H9 (cell line): ENCODE results near the gene LOXHD1. TPM values are rescaled to one million over a fixed set of nuclear protein-coding genes. Genes with fewer than 3 reads are reported as not detected.

Source experiments
- DNase-seq: peaks from one replicate; pipeline ENCODE4 v3.0.0-alpha.2; 2017
- H2AFZ ChIP-seq: one replicate; pipeline ENCODE4 v1.6.1; 2013; ENCODE audit warnings: mild to moderate bottlenecking, low read length, control low read depth, moderate library complexity
- H2AK5ac ChIP-seq: 2 replicates; pipeline ENCODE4 v1.6.1; 2013; ENCODE audit warnings: low read length, control low read depth, mixed read lengths; ENCODE audit not compliant: insufficient read length
- H2BK120ac ChIP-seq: one replicate; pipeline ENCODE4 v1.6.1; 2013; ENCODE audit warnings: low read depth, mild to moderate bottlenecking, low read length, control low read depth, inconsistent platforms; ENCODE audit not compliant: poor library complexity, severe bottlenecking
- H2BK12ac ChIP-seq: 2 replicates; pipeline ENCODE4 v1.6.1; 2013; ENCODE audit warnings: low read length, control low read depth, mixed read lengths, low read depth; ENCODE audit not compliant: insufficient read length
- H2BK15ac ChIP-seq: 2 replicates; pipeline ENCODE4 v1.6.1; 2013; ENCODE audit warnings: low read depth, low read length, control low read depth
- H2BK20ac ChIP-seq: one replicate; pipeline ENCODE4 v1.6.1; 2013; ENCODE audit warnings: low read depth, mild to moderate bottlenecking, low read length, control low read depth, inconsistent platforms; ENCODE audit not compliant: poor library complexity, severe bottlenecking
- H2BK5ac ChIP-seq: 2 replicates; pipeline ENCODE4 v1.6.1; 2013; ENCODE audit warnings: low read length, control low read depth, mixed read lengths; ENCODE audit not compliant: insufficient read length
- H3K14ac ChIP-seq: 2 replicates; pipeline ENCODE4 v1.6.1; 2013; ENCODE audit warnings: low read length, control low read depth; ENCODE audit not compliant: insufficient read depth
- H3K18ac ChIP-seq: 2 replicates; pipeline ENCODE4 v1.6.1; 2013; ENCODE audit warnings: low read depth, mild to moderate bottlenecking, mixed read lengths, low read length, control low read depth; ENCODE audit not compliant: insufficient read length
- H3K23ac ChIP-seq: 2 replicates; pipeline ENCODE4 v1.6.1; 2013; ENCODE audit warnings: low read length, control low read depth, mixed read lengths, low read depth; ENCODE audit not compliant: insufficient read length
- H3K23me2 ChIP-seq: 2 replicates; pipeline ENCODE4 v1.6.1; 2013; ENCODE audit warnings: low read depth, mild to moderate bottlenecking, mixed read lengths, low read length, control low read depth; ENCODE audit not compliant: insufficient read length, poor library complexity, severe bottlenecking
- H3K27ac ChIP-seq: 2 replicates; pipeline ENCODE4 v1.5.1; 2013; ENCODE audit warnings: low read length, control low read depth, mixed read lengths, low read depth; ENCODE audit not compliant: insufficient read length
- H3K27me3 ChIP-seq: 2 replicates; pipeline ENCODE4 v1.6.1; 2013; ENCODE audit warnings: low read length, control low read depth, inconsistent platforms; ENCODE audit not compliant: insufficient read depth
- H3K4ac ChIP-seq: 2 replicates; pipeline ENCODE4 v1.6.1; 2013; ENCODE audit warnings: low read depth, mild to moderate bottlenecking, control low read depth, inconsistent platforms, low read length, moderate library complexity
- H3K4me1 ChIP-seq: 2 replicates; pipeline ENCODE4 v1.6.1; 2013; ENCODE audit warnings: low read length, control low read depth, inconsistent platforms; ENCODE audit not compliant: insufficient read depth
- H3K4me2 ChIP-seq: 2 replicates; pipeline ENCODE4 v1.6.1; 2013; ENCODE audit warnings: low read length, control low read depth, mixed read lengths; ENCODE audit not compliant: insufficient read length, insufficient read depth
- H3K56ac ChIP-seq: 2 replicates; pipeline ENCODE4 v1.6.1; 2013; ENCODE audit warnings: low read depth, mild to moderate bottlenecking, mixed read lengths, low read length, control low read depth; ENCODE audit not compliant: insufficient read length
- H3K79me1 ChIP-seq: 2 replicates; pipeline ENCODE4 v1.6.1; 2013; ENCODE audit warnings: low read depth, mild to moderate bottlenecking, moderate library complexity, low read length, control low read depth, inconsistent platforms; ENCODE audit not compliant: insufficient read depth, poor library complexity, severe bottlenecking
- H3K79me2 ChIP-seq: 2 replicates; pipeline ENCODE4 v1.6.1; 2013; ENCODE audit warnings: low read length, control low read depth, inconsistent platforms; ENCODE audit not compliant: insufficient read depth
- H3K9ac ChIP-seq: 2 replicates; pipeline ENCODE4 v1.6.1; 2013; ENCODE audit warnings: low read length, control low read depth, mixed read lengths; ENCODE audit not compliant: insufficient read length; ENCODE audit errors: extremely low read depth
- H3K9me3 ChIP-seq: one replicate; pipeline ENCODE4 v1.6.1; 2013; ENCODE audit warnings: low read depth, low read length, inconsistent platforms; ENCODE audit not compliant: control insufficient read depth
- H3T11ph ChIP-seq: one replicate; pipeline ENCODE4 v1.6.1; 2013; ENCODE audit warnings: mild to moderate bottlenecking, low read length, control low read depth, inconsistent platforms
- H4K20me1 ChIP-seq: one replicate; pipeline ENCODE4 v1.6.1; 2013; ENCODE audit not compliant: control insufficient read depth, insufficient read length, insufficient read depth
- H4K5ac ChIP-seq: 2 replicates; pipeline ENCODE4 v1.6.1; 2013; ENCODE audit warnings: low read depth, mild to moderate bottlenecking, mixed read lengths, low read length, control low read depth; ENCODE audit not compliant: insufficient read length
- H4K8ac ChIP-seq: replicated peaks from 2 replicates; pipeline ENCODE4 v1.6.1; 2013; ENCODE audit warnings: low read length, control low read depth, mixed read lengths, low read depth; ENCODE audit not compliant: insufficient read length
- H4K91ac ChIP-seq: 2 replicates; pipeline ENCODE4 v1.6.1; 2013; ENCODE audit warnings: low read depth, mild to moderate bottlenecking, moderate library complexity, mixed read lengths, low read length, control low read depth; ENCODE audit not compliant: insufficient read length
- H3K27ac Mint-ChIP-seq, 3 experiments: 2 replicates in 2 of 3; 3 replicates in 1 of 3; pipeline ENCODE4 v1.8.0; 2020 to 2021; ENCODE audit warnings: mixed read lengths in 3 of 3, mild to moderate bottlenecking in 1 of 3, moderate library complexity in 1 of 3
- H3K27me3 Mint-ChIP-seq: 2 replicates; pipeline ENCODE4 v1.8.0; 2021; ENCODE audit warnings: low read depth, mild to moderate bottlenecking, moderate library complexity, mixed read lengths
- H3K36me3 Mint-ChIP-seq, 3 experiments: 2 replicates in 2 of 3; 3 replicates in 1 of 3; pipeline ENCODE4 v1.8.0; 2020 to 2021; ENCODE audit warnings: low read depth in 3 of 3, mixed read lengths in 3 of 3; ENCODE audit not compliant: insufficient read depth in 1 of 3
- H3K4me1 Mint-ChIP-seq, 2 experiments: 2 replicates each; pipeline ENCODE4 v1.8.0; 2020; ENCODE audit warnings: mixed read lengths in 2 of 2
- H3K4me3 Mint-ChIP-seq, 2 experiments: 2 replicates in 1 of 2; 3 replicates in 1 of 2; pipeline ENCODE4 v1.8.0; 2020 to 2021; ENCODE audit warnings: mild to moderate bottlenecking in 2 of 2, mixed read lengths in 2 of 2, moderate library complexity in 1 of 2
- H3K9me3 Mint-ChIP-seq, 2 experiments: 2 replicates in 1 of 2; 3 replicates in 1 of 2; pipeline ENCODE4 v1.8.0; 2020; ENCODE audit warnings: mild to moderate bottlenecking in 2 of 2, mixed read lengths in 2 of 2, moderate library complexity in 1 of 2
- CTCF ChIP-seq: fragments of 200-600 bp; sonication (generic); conservative IDR thresholded peaks from 3 replicates; pipeline ENCODE4 v1.8.0; 2021; ENCODE audit warnings: antibody characterized with exemption, mild to moderate bottlenecking
- WGBS: extraction: QIAGEN DNeasy Blood & Tissue Kit; methylation state at CpG from one replicate; pipeline ENCODE4 v1.1.7; 2013; ENCODE audit warnings: missing lambda C conversion rate, low lambda C conversion rate, mixed read lengths; ENCODE audit not compliant: insufficient read length; ENCODE audit errors: extremely low coverage; 5-methylcytosine and 5-hydroxymethylcytosine counted together
- total RNA-seq: library from RNA; stranded (reverse); gene quantifications from 2 replicates; pipeline ENCODE4 v1.2.1, GENCODE V29; 2021

The LOXHD1 gene
- total RNA-seq, 1 experiment from 2014 or later: 0.07 TPM

GRCh38 chr18:46481847-46482245 is 175.2 kb downstream of the LOXHD1 start:
- Mint-ChIP-seq H3K9me3 (no peaks in the 10 kb centered on the region; a peak in 2 of 5 replicates), H3K27me3 (peaks cover 4% of the 10 kb centered on the region), H3K4me3 (no peak overlapping the region), H3K27ac (no peak overlapping the region; a peak in 1 of 7 replicates), H3K36me3 (no peaks in the 10 kb centered on the region; a peak in 1 of 7 replicates), H3K4me1 (peaks cover 11 to 17% of the 10 kb centered on the region in 2 experiments)
- H3K9me3 ChIP-seq: no peaks in the 10 kb centered on the region
- no peak overlapping the region for H3K4me2 ChIP-seq
- H4K91ac ChIP-seq: no peak overlapping the region
- no peaks in the 10 kb centered on the region for H3K79me2 ChIP-seq
- WGBS: no CpG with 5 or more reads among the region's 1 CpG
- no peaks in the 10 kb centered on the region for H3K23me2 ChIP-seq
- H3K18ac ChIP-seq: no peak overlapping the region
- H3K79me1 ChIP-seq: no peaks in the 10 kb centered on the region
- H3K4ac ChIP-seq: no peak overlapping the region
- no peak overlapping the region for H2BK15ac ChIP-seq
- no peak for TF ChIP-seq CTCF
- no peak overlapping the region for H4K8ac ChIP-seq
- H2AFZ ChIP-seq: no peak overlapping the region
- H4K20me1 ChIP-seq: no peaks in the 10 kb centered on the region
- H3K4me1 ChIP-seq: peaks cover 6% of the 10 kb centered on the region
- H4K5ac ChIP-seq: no peak overlapping the region
- no peak overlapping the region for H3K56ac ChIP-seq
- H2AK5ac ChIP-seq: no peak overlapping the region
- no peak overlapping the region for H3K27ac ChIP-seq
- H2BK20ac ChIP-seq: no peak overlapping the region
- no peak overlapping the region for H3T11ph ChIP-seq
- H3K27me3 ChIP-seq: no peaks in the 10 kb centered on the region
- H2BK5ac ChIP-seq: no peak overlapping the region
- H2BK12ac ChIP-seq: no peak overlapping the region
- H3K9ac ChIP-seq: no peak overlapping the region
- no peak overlapping the region for H3K23ac ChIP-seq
- no peak overlapping the region for H2BK120ac ChIP-seq
- H3K14ac ChIP-seq: no peak overlapping the region
- DNase-seq: no peak
